Measurements from ENCODE around the gene LRRTM2. TPM values are rescaled to one million over a fixed set of nuclear protein-coding genes. Genes with fewer than 3 reads are reported as not detected.
A peak's percentile ranks its signal among the peaks of the same experiment; 100 is the strongest.

Gene LRRTM2
- total and polyA plus RNA-seq, 2 of the 4 experiments (the other 2 are of a cell fraction), result 0.53 to 2.0 TPM

DNA sequence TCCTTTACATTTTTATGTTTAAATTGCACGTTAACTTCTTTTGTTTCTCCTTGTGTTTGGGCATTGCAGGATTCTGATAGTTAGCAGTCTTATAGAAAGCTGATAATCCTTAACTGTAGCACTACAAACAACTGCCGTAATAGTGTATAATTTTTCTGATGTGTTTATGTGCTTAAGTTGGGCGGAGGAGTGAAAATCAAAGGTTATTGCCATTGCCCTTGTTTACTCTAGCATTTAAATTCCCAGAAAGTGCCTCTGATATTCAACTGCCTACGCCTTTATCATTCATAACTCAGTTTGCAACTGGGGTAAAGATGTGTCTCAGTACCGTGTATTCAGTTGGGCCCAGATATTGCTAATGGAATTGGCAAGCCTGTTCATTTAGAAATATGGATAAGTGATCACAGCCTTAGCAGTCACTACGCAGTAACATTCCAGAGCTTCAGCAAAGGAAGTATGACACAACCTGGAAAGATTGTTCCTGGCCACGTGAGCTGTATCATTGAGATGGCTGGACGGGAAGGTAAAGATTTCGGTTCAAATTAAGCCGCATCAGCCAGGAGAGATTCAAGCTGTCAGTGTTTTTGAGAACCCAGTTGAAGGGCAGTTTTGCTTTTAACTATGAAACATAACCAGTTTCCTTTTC lies 28.1 kb upstream of the LRRTM2 start:
- ChIA-PET POLR2A (ENCODE audit: unreplicated experiment) (no interaction called here), CTCF (no interaction called here)
- Histone ChIP-seq H3K23ac (ENCODE audit: low read depth, low read length) (peak overlapping the region; percentile 61; the same call in 1 of the 2 replicates), H2BK120ac (ENCODE audit: low read depth, low read length) (no peak overlapping the region), H3K9me3 (ENCODE audit: control insufficient read depth, insufficient read depth, low read length) (no peaks in the 10 kb centered on the region), H3K9ac (ENCODE audit: low read depth, low read length) (no peak overlapping the region), H4K5ac (ENCODE audit: low read depth, low read length) (no peak overlapping the region), H2AK5ac (ENCODE audit: low read depth, low read length) (0 out of 2 replicates have a peak overlapping the region, but pooled peaks have one; percentile 56), H2AFZ (replicated peaks; ENCODE audit: low read length, poor library complexity) (no peak overlapping the region), H2BK5ac (ENCODE audit: low read depth, low read length, poor library complexity, severe bottlenecking) (peak overlapping the region; percentile 49), H4K91ac (ENCODE audit: insufficient read depth, low read depth, low read length) (no peak overlapping the region), H3K56ac (ENCODE audit: extremely low read depth, insufficient read depth, low read length) (no peak overlapping the region), H2BK20ac (ENCODE audit: low read depth, low read length) (no peak overlapping the region), H3K9me1 (ENCODE audit: insufficient read depth, low read length) (peaks cover 21% of the 10 kb centered on the region), H3K79me1 (ENCODE audit: low read depth in 1 of 2, low read length in 2 of 2) (peaks cover 24 to 73% of the 10 kb centered on the region in 2 experiments), H3K27ac (ENCODE audit: insufficient read depth, low read length) (peak overlapping the region; percentile 33; the same call in 1 of the 2 replicates), H2AK9ac (replicated peaks; ENCODE audit: low read depth, low read length, poor library complexity) (no peak overlapping the region), H4K8ac (ENCODE audit: low read depth in 2 of 2, low read length in 2 of 2) (peak overlapping the region in 1 of 2 experiments; percentile 59; a peak in 2 of 4 replicates), H3K36me3 (ENCODE audit: control insufficient read depth, insufficient read depth, low read length) (peaks cover 26% of the 10 kb centered on the region), H2BK15ac (ENCODE audit: low read depth, low read length) (peak overlapping the region; percentile 38; the same call in 1 of the 3 replicates), H3K4me1 (ENCODE audit: control insufficient read depth, insufficient read depth, low read length) (peaks cover 21% of the 10 kb centered on the region), H3K14ac (replicated peaks; ENCODE audit: low read depth, low read length) (peak overlapping the region; percentile 22), H3K18ac (ENCODE audit: low read depth, low read length) (peak overlapping the region; percentile 75; the same call in 1 of the 2 replicates), H3K4me2 (ENCODE audit: low read depth, low read length) (peak overlapping the region; percentile 66; the same call in 1 of the 2 replicates), H4K20me1 (ENCODE audit: insufficient read depth, low read length) (peaks cover 11% of the 10 kb centered on the region; the same call in 1 of the 2 replicates), H3K4me3 (ENCODE audit: insufficient read depth, low read depth, low read length) (no peak overlapping the region), H3K27me3 (ENCODE audit: control insufficient read depth, insufficient read depth, low read length) (no peaks in the 10 kb centered on the region), H3K4ac (ENCODE audit: low read depth, low read length) (no peak overlapping the region)
- no CpG with 5 or more reads among the region's 10 CpGs for WGBS, 2 experiments (ENCODE audit: extremely low coverage in 2 of 2, insufficient read length in 1 of 2)
- peak; percentile 41; the same call in 1 of the 2 replicates for TF ChIP-seq CEBPB (IDR thresholded peaks at IDR 0.05; ENCODE audit: low read depth, low read length)
- TF ChIP-seq MAFK (IDR thresholded peaks at IDR 0.05; ENCODE audit: low read depth, low read length), result no peak
- TF ChIP-seq, protein P1, sequence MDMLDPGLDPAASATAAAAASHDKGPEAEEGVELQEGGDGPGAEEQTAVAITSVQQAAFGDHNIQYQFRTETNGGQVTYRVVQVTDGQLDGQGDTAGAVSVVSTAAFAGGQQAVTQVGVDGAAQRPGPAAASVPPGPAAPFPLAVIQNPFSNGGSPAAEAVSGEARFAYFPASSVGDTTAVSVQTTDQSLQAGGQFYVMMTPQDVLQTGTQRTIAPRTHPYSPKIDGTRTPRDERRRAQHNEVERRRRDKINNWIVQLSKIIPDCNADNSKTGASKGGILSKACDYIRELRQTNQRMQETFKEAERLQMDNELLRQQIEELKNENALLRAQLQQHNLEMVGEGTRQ (IDR thresholded peaks at IDR 0.05; ENCODE audit: low read depth, low read length), result peak; percentile 84
- peak; percentile 51; the same call in 1 of the 2 replicates for TF ChIP-seq BHLHE40 (IDR thresholded peaks at IDR 0.05; ENCODE audit: low read depth, low read length)
- DNase-seq, result peak; percentile 78
- dilution Hi-C loops (cut with HindIII; ENCODE audit: low sequenced_read_pairs, unreplicated experiment), result no loop called here
- no TSS peak for BruUV-seq (replicated peaks)
- no peak for ATAC-seq (ENCODE audit: low read depth)
- in situ Hi-C loops (cut with MboI; ENCODE audit: low sequenced_read_pairs), result no loop called here
- intact Hi-C loops (cut with micrococcal nuclease), result no loop called here
